Activated CD8-positive, alpha-beta T cell treated with anti-CD3 and anti-CD28 coated beads, Interleukin-2, amount 10 ng/mL, durations not matched to agents 7 days and 5 days (primary cell): ENCODE measurements around the gene DCAF6. TPM values are rescaled to one million over a fixed set of nuclear protein-coding genes. Genes with fewer than 3 reads are reported as not detected.
A peak's percentile ranks its signal among the peaks of the same experiment; 100 is the strongest.

ENCODE experiments used
- ATAC-seq: fragments of 150-1000 bp; cut with Tn5 transposase; one replicate; pipeline ENCODE4 v1.10.0; 2021; ENCODE audit warnings: moderate library complexity
- CTCF ChIA-PET: fragments of 350-600 bp; sonication (Branson Sonifier 250); formaldehyde crosslinking; loops from one replicate; lab custom pipeline; 2021; ENCODE audit warnings: antibody characterized with exemption; lab: Charles Lee
- POLR2A ChIA-PET: fragments of 350-600 bp; sonication (Branson Sonifier 250); formaldehyde crosslinking; loops from one replicate; lab custom pipeline; 2021; ENCODE audit warnings: antibody characterized with exemption; lab: Charles Lee
- DNase-seq: peaks from one replicate; pipeline ENCODE4 v3.0.0-alpha.2; 2020
- H3K27ac Mint-ChIP-seq: one replicate; pipeline ENCODE4 v1.8.0; 2021; ENCODE audit warnings: mild to moderate bottlenecking, mixed read lengths
- H3K27me3 Mint-ChIP-seq: one replicate; pipeline ENCODE4 v1.8.0; 2021; ENCODE audit warnings: low read depth, mixed read lengths
- H3K36me3 Mint-ChIP-seq: one replicate; pipeline ENCODE4 v1.8.0; 2021; ENCODE audit warnings: low read depth, mixed read lengths
- H3K4me1 Mint-ChIP-seq: one replicate; pipeline ENCODE4 v1.8.0; 2021; ENCODE audit warnings: low read depth, mixed read lengths
- H3K4me3 Mint-ChIP-seq: one replicate; pipeline ENCODE4 v1.8.0; 2021; ENCODE audit warnings: mild to moderate bottlenecking, mixed read lengths
- H3K9me3 Mint-ChIP-seq: one replicate; pipeline ENCODE4 v1.8.0; 2022; ENCODE audit warnings: mixed read lengths; ENCODE audit not compliant: insufficient read depth
- total RNA-seq, 2 experiments: library from RNA; stranded (reverse); gene quantifications; one replicate each; pipeline ENCODE4 v1.2.3, GENCODE V29; 2021

The DCAF6 gene
- total RNA-seq, 2 experiments from 2014 or later = 22.6 to 25.1 TPM

DNA sequence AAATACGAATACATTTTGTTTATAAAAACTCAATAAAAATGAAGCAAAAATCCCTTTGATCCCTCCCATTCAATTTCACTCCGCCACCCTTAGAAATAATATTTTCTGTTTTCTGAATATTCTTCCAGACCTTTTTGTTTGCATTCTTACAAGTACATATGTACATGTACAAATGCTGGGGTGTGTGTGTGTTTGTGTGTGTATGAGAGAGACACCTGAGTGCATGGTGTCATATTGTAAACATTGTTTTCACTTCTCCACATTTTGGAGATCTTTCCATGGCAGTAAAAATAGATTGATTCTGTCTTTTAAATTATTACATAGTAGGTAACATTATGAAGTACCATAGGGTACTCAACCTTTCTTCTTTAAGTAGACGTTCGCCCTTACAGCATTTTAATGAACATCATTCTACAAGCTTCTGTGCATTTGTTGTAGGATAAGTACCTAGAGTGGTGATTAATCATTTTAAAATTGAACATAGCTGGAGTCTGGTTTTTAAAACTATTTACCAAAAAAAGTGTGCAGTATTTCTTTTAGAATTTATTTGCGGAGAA is 1.7 kb downstream of the DCAF6 start:
- no peak for ATAC-seq
- no peak for DNase-seq
- peak overlapping the region; percentile 66 for H3K27ac Mint-ChIP-seq
- POLR2A ChIA-PET = interaction anchor here (2.4 to 3.2 kb wide), 2 partner anchors 31 to 288 kb away, joined by 12 to 13 read pairs; partner anchors contain the start of gene SFT2D2
- CTCF ChIA-PET = interaction anchor here (0.9 to 1.7 kb wide), 3 partner anchors 14 to 144 kb away, joined by 3 to 7 read pairs (median 4); no protein-coding TSS in a partner anchor
- peak overlapping the region; percentile 84 for H3K4me3 Mint-ChIP-seq
- H3K36me3 Mint-ChIP-seq = peaks cover 1% of the 10 kb centered on the region
- no peaks in the 10 kb centered on the region for H3K9me3 Mint-ChIP-seq
- no peaks in the 10 kb centered on the region for H3K27me3 Mint-ChIP-seq
- H3K4me1 Mint-ChIP-seq = peaks cover 32% of the 10 kb centered on the region

DNA sequence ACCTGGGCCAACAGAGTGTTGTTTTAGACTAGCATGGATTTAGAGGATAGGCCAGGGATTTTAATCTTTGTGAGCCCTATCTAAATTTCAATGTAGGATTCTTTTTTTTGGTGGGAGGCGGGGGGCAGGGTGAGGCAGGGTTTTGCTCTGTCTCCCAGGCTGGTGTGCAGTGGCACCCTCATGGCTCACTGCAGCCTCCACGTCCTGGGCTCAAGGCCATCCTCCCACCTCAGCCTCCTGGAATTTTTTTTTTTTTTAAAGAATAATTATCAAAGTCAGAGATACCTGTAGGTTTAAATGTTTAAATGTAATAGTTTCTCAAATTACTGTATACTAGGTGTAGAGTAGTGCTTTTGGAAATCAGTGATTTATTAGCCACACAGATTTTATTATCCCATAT is 3.8 kb downstream of the DCAF6 start:
- Mint-ChIP-seq H3K36me3 (peaks cover 13% of the 10 kb centered on the region), H3K9me3 (no peaks in the 10 kb centered on the region), H3K27me3 (no peaks in the 10 kb centered on the region), H3K27ac (no peak overlapping the region), H3K4me3 (no peak overlapping the region), H3K4me1 (peaks cover 18% of the 10 kb centered on the region)
- DNase-seq = no peak
- no peak for ATAC-seq
- ChIA-PET CTCF (no interaction called here), POLR2A (interaction anchor here (0.7 kb wide), 1 partner anchor 62 kb away, joined by 3 read pairs; no protein-coding TSS in a partner anchor)

DNA sequence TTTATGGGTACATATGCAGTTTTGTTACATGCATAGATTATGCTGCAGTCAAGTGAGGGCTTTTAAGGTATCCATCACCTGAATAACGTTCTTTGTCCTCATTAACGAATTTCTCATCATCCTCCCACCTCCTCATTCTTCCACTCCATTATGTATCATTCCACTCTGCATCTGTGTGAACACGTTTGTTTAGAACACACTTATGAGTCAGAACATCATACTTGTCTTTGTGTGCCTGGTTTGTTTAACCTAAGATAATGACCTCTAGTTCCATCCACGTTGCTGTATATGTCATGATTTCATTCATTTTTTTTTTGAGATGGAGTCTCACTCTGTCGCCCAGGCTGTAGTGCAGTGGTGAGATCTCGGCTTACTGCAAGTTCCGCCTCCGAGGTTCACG is 7.1 kb downstream of the DCAF6 start:
- Mint-ChIP-seq H3K27ac (no peak overlapping the region), H3K9me3 (peaks cover 4% of the 10 kb centered on the region), H3K4me1 (peaks cover 28% of the 10 kb centered on the region), H3K27me3 (no peaks in the 10 kb centered on the region), H3K4me3 (no peak overlapping the region), H3K36me3 (peaks cover 16% of the 10 kb centered on the region)
- ChIA-PET POLR2A (no interaction called here), CTCF (no interaction called here)
- ATAC-seq = no peak
- no peak for DNase-seq

DNA sequence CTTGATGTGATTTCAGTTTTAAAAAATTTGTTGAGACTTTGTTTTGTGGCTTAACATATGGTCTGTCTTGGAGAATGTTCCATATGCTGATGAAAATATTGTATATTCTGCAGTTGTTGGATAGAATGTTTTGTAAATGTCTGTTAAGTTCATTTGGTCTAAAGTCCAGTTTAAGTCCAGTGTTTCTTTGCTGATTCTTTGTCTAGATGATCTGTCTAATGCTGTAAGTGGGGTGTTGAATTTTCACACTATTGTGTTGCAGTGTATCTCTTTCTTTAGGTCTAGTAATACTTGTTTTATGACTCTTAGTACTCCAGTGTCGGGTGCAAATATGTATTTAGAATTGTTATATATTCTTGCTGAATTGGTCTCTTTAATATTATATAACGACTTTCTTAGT is 11.2 kb downstream of the DCAF6 start:
- Mint-ChIP-seq H3K36me3 (peaks cover 26% of the 10 kb centered on the region), H3K4me3 (no peak overlapping the region), H3K9me3 (peaks cover 4% of the 10 kb centered on the region), H3K27ac (no peak overlapping the region), H3K4me1 (peaks cover 18% of the 10 kb centered on the region), H3K27me3 (no peaks in the 10 kb centered on the region)
- no peak for ATAC-seq
- POLR2A ChIA-PET = no interaction called here
- DNase-seq = no peak
- CTCF ChIA-PET = no interaction called here

DNA sequence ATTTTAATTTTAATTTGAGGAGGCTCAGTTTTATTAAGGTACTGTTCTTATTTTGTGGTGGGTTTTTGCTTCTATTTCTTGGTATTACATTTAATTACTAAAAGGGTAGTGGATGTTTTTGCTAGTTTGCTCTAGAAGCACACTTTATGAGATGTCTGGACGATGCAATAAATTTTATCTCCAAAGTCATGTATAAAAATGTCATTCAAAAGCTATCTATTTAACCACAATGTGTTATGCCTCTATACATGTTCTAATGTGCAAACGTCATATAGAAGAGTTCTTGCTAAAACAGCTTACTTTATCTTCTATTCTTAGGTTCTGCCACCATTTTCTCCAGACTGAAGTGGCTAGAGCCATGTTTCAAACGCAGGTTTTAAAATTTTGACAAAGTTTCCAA is 13.3 kb downstream of the DCAF6 start:
- POLR2A ChIA-PET = interaction anchor here (0.9 kb wide), 1 partner anchor 14 kb away, joined by 3 read pairs; the partner anchor contains the start of gene DCAF6
- DNase-seq = no peak
- Mint-ChIP-seq H3K4me1 (peaks cover 18% of the 10 kb centered on the region), H3K27me3 (no peaks in the 10 kb centered on the region), H3K27ac (no peak overlapping the region), H3K9me3 (peaks cover 4% of the 10 kb centered on the region), H3K36me3 (peaks cover 19% of the 10 kb centered on the region), H3K4me3 (no peak overlapping the region)
- ATAC-seq = no peak
- CTCF ChIA-PET = interaction anchor here (0.9 to 1.1 kb wide), 2 partner anchors 132 to 196 kb away, joined by 3 to 4 read pairs; no protein-coding TSS in a partner anchor

DNA sequence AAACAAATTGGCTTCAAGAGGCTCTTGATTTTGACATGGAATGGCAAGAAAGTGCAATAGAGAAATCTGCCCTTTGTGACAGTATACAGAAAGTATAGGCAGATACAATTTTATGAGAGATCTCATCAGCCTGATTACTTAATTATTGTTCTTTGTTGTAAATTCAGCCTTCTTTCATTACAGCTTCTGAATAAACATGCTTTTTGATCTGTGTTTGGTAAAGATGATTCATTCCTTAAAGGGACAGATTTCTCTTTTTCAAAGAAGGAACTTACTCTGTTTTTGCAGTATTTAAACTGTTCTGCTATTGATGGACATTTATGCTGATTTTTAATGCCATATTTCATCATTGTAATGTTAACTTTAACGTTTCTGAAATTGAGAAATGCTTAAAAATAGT is 14.1 kb downstream of the DCAF6 start:
- ATAC-seq (no peak), DNase-seq (no peak)
- Mint-ChIP-seq H3K4me3 (no peak overlapping the region), H3K27ac (no peak overlapping the region), H3K27me3 (no peaks in the 10 kb centered on the region), H3K36me3 (peaks cover 26% of the 10 kb centered on the region), H3K4me1 (peaks cover 19% of the 10 kb centered on the region), H3K9me3 (peaks cover 4% of the 10 kb centered on the region)
- ChIA-PET POLR2A (interaction anchor here (0.9 kb wide), 1 partner anchor 14 kb away, joined by 3 read pairs; the partner anchor contains the start of gene DCAF6), CTCF (interaction anchor here (0.9 kb wide), 1 partner anchor 195 kb away, joined by 3 read pairs; no protein-coding TSS in a partner anchor)

DNA sequence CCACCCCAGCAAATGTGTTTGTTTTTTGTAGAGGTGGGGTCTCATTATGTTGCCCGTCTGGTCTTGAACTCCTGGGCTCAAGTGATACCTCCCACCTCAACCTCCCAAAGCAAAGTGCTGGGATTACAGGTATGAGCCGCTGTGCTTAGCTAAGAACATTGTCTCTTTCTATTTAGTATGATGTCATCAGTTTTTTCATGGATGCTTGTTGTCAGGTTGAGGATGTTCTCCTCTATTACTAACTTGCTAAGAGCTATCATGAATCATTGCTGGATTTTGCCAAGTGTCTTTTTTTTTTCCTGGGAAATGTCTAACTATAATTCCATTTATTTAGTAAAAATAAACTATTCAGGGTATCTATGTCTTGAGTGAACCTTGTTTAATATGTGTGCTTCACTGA is 19.4 kb downstream of the DCAF6 start:
- CTCF ChIA-PET = no interaction called here
- no peak for ATAC-seq
- no peak overlapping the region for H3K4me3 Mint-ChIP-seq

DNA sequence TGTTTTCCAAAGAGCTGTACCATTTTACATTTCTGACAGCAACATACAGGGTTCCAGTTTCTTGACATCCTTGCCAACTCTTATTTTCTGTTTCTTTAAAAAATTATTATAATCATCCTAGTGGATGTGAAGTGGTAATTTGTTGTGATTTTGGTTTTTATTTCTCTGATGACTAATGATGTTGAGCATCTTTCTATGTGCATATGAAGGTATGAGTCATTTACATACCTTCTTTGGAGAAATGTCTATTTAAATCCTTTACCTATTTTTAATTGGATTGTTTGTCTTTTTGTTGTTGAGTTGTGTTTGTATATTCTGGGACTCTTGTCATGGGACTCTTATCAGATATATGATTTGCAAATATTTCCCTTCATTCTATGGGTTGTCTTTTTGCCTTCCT is 21.2 kb downstream of the DCAF6 start:
- ChIA-PET CTCF (no interaction called here), POLR2A (no interaction called here)
- Mint-ChIP-seq H3K4me1 (peaks cover 2% of the 10 kb centered on the region), H3K9me3 (no peaks in the 10 kb centered on the region), H3K27ac (no peak overlapping the region), H3K27me3 (no peaks in the 10 kb centered on the region), H3K4me3 (no peak overlapping the region), H3K36me3 (peaks cover 21% of the 10 kb centered on the region)
- DNase-seq (no peak), ATAC-seq (no peak)

More for the DNA sequence above, 19.4 kb downstream of the DCAF6 start:
- Mint-ChIP-seq H3K27ac (no peak overlapping the region), H3K4me1 (peaks cover 2% of the 10 kb centered on the region), H3K9me3 (no peaks in the 10 kb centered on the region), H3K27me3 (no peaks in the 10 kb centered on the region), H3K36me3 (peaks cover 23% of the 10 kb centered on the region)
- POLR2A ChIA-PET = no interaction called here
- DNase-seq = no peak

DNA sequence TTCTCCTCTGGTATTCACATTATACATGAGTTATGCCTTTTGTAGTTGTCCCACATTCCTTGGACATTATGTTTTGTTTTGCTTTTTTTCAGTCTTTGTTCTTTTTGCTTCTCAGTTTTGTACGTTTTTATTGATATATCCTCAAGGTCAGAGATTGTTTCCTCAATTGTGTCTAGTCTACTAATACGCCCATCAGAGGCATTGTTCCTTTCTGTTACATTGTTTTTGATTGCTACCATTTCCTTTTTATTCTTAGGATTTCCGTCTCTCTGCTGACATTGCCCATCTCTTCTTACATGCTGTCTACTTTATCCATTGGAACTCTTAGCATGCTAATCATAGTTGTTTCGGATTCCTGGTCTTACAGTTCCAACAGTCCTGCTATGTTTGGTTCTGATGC is 28.2 kb downstream of the DCAF6 start:
- Mint-ChIP-seq H3K36me3 (peaks cover 16% of the 10 kb centered on the region), H3K27ac (no peak overlapping the region), H3K4me3 (no peak overlapping the region), H3K9me3 (no peaks in the 10 kb centered on the region), H3K27me3 (no peaks in the 10 kb centered on the region), H3K4me1 (no peaks in the 10 kb centered on the region)
- no peak for DNase-seq
- ATAC-seq = no peak
- ChIA-PET POLR2A (no interaction called here), CTCF (no interaction called here)

DNA sequence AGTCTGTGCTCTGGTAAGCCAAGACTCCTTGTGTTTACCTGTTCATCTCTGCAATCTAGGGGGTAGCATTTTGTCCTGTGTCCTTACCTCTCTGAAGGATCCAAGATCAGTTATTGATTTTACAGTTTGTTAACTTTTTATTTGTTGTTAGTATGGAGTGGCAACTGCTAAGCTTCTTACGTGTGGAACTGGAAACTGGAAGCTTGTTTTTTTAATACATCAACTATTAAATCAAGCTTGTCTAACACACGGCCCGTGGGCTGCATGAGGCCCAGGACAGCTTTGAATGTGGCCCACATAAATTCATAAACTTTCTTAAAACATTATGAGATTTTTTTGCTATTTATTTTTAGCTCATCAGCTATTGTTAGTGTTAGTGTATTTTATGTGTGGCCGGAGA is 29.6 kb downstream of the DCAF6 start:
- ATAC-seq = no peak
- no peak overlapping the region for H3K4me3 Mint-ChIP-seq
- DNase-seq = no peak
- H3K27ac Mint-ChIP-seq = no peak overlapping the region
- ChIA-PET CTCF (no interaction called here), POLR2A (no interaction called here)
- no peaks in the 10 kb centered on the region for H3K27me3 Mint-ChIP-seq
- H3K9me3 Mint-ChIP-seq = no peaks in the 10 kb centered on the region
- peaks cover 14% of the 10 kb centered on the region for H3K36me3 Mint-ChIP-seq
- no peaks in the 10 kb centered on the region for H3K4me1 Mint-ChIP-seq

DNA sequence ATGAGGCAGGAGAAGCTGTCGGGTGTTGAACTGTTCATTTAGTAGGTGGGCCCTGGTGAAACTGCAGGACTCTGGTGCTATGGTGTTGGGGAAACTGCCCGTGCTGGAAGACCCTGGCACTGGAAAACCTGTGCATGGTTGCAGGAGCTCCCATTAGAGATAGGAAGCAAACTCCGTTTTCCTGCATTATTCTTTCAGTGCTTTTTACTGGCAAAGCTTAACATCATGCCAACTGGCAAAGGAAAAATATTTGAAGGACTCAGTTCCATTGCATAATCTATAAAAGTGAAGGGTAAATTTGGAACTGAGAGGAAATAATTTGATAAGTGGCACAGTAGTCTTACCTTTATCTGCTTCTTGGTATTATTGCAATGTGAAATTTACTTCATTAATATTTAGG is 32.1 kb downstream of the DCAF6 start:
- peaks cover 14% of the 10 kb centered on the region for H3K36me3 Mint-ChIP-seq
- H3K27me3 Mint-ChIP-seq = no peaks in the 10 kb centered on the region
- no peak overlapping the region for H3K4me3 Mint-ChIP-seq
- ChIA-PET POLR2A (interaction anchor here (2.1 kb wide), 1 partner anchor 32 kb away, joined by 12 read pairs; the partner anchor contains the start of genes DCAF6 and MPC2), CTCF (interaction anchor here (1.5 kb wide), 1 partner anchor 114 kb away, joined by 4 read pairs; no protein-coding TSS in a partner anchor)
- DNase-seq (no peak), ATAC-seq (no peak)
- H3K9me3 Mint-ChIP-seq = no peaks in the 10 kb centered on the region
- no peak overlapping the region for H3K27ac Mint-ChIP-seq
- no peaks in the 10 kb centered on the region for H3K4me1 Mint-ChIP-seq

DNA sequence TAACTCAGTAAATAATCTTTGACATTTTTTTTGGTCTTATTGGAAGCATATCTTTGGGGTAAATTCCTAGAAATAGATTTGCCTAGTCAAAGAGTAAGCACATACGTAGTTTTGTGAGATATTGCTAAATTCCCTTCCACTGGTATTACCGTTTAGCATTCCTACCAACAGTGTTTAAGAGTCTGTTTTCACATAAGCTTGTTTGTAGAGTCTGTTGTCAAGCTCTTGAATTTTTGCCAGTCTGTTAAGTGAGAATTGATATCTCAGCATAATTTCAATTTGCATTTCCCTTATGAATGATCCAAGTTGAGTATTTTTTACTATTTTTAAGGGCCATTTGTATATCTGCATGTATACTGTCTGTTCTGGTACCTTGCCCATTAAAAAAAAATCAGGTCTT is 37.3 kb downstream of the DCAF6 start:
- ATAC-seq = no peak
- H3K27ac Mint-ChIP-seq = no peak overlapping the region
- CTCF ChIA-PET = no interaction called here
- peaks cover 2% of the 10 kb centered on the region for H3K4me1 Mint-ChIP-seq
- H3K9me3 Mint-ChIP-seq = peaks cover 10% of the 10 kb centered on the region
- peaks cover 30% of the 10 kb centered on the region for H3K36me3 Mint-ChIP-seq
- DNase-seq = no peak
- no peak overlapping the region for H3K4me3 Mint-ChIP-seq
- no peaks in the 10 kb centered on the region for H3K27me3 Mint-ChIP-seq
- POLR2A ChIA-PET = no interaction called here
